HUES6 (cell line): ENCODE measurements around the gene AASDH.

Source experiments
- H3K27ac ChIP-seq: 2 replicates; pipeline ENCODE4 v1.7.0; 2013; ENCODE audit warnings: low read depth, mild to moderate bottlenecking, low read length, inconsistent platforms
- H3K27me3 ChIP-seq: 2 replicates; pipeline ENCODE4 v1.6.1; 2013; ENCODE audit warnings: low read length; ENCODE audit not compliant: control insufficient read depth, insufficient read depth
- H3K36me3 ChIP-seq: 2 replicates; pipeline ENCODE4 v1.6.1; 2013; ENCODE audit warnings: low read length; ENCODE audit not compliant: control insufficient read depth, insufficient read depth
- H3K4me1 ChIP-seq: 2 replicates; pipeline ENCODE4 v1.6.1; 2013; ENCODE audit warnings: low read length; ENCODE audit not compliant: control insufficient read depth, insufficient read depth
- H3K4me3 ChIP-seq: 2 replicates; pipeline ENCODE4 v1.5.1; 2013; ENCODE audit warnings: low read depth, low read length
- H3K9ac ChIP-seq: one replicate; pipeline ENCODE4 v1.6.1; 2013; ENCODE audit warnings: mild to moderate bottlenecking, low read length
- H3K9me3 ChIP-seq: 2 replicates; pipeline ENCODE4 v1.6.1; 2013; ENCODE audit warnings: low read depth, low read length; ENCODE audit not compliant: control insufficient read depth, insufficient read depth

AASDH gene

GRCh38 chr4:56360071-56360470 lies 27.2 kb downstream of the AASDH start:
- Histone ChIP-seq H3K27ac (no peak overlapping the region), H3K4me3 (no peak overlapping the region), H3K27me3 (no peaks in the 10 kb centered on the region), H3K9me3 (peaks cover 15% of the 10 kb centered on the region), H3K4me1 (no peaks in the 10 kb centered on the region), H3K36me3 (peaks cover 12% of the 10 kb centered on the region), H3K9ac (no peak overlapping the region)

- Histone ChIP-seq H3K9me3 (peaks cover 6% of the 10 kb centered on the region; the same call in 1 of the 2 replicates), H3K9ac (no peak overlapping the region), H3K4me1 (no peaks in the 10 kb centered on the region), H3K27me3 (no peaks in the 10 kb centered on the region), H3K36me3 (peaks cover 13% of the 10 kb centered on the region), H3K27ac (no peak overlapping the region), H3K4me3 (no peak overlapping the region)
These were observed 30.6 kb downstream of the AASDH start for GRCh38 chr4:56356650-56357049.

GRCh38 chr4:56348576-56348975 lies 38.7 kb downstream of the AASDH start:
- H3K4me3 ChIP-seq = no peak overlapping the region
- H3K9me3 ChIP-seq = no peaks in the 10 kb centered on the region
- H3K27me3 ChIP-seq = no peaks in the 10 kb centered on the region
- no peak overlapping the region for H3K9ac ChIP-seq
- H3K36me3 ChIP-seq = peaks cover 12% of the 10 kb centered on the region; the same call in 1 of the 2 replicates
- no peak overlapping the region for H3K27ac ChIP-seq
- H3K4me1 ChIP-seq = 0 out of 2 replicates have a peak, but pooled peaks cover 3% of the 10 kb centered on the region

GRCh38 chr4:56345458-56345857 lies 41.8 kb downstream of the AASDH start:
- H3K9me3 ChIP-seq = no peaks in the 10 kb centered on the region
- H3K4me1 ChIP-seq = 0 out of 2 replicates have a peak, but pooled peaks cover 3% of the 10 kb centered on the region
- H3K27me3 ChIP-seq = no peaks in the 10 kb centered on the region
- H3K9ac ChIP-seq = no peak overlapping the region
- H3K4me3 ChIP-seq = no peak overlapping the region
- H3K27ac ChIP-seq = no peak overlapping the region
- H3K36me3 ChIP-seq = peaks cover 12% of the 10 kb centered on the region; the same call in 1 of the 2 replicates

GRCh38 chr4:56342746-56343145 lies 44.5 kb downstream of the AASDH start:
- no peaks in the 10 kb centered on the region for H3K27me3 ChIP-seq
- no peak overlapping the region for H3K27ac ChIP-seq
- no peak overlapping the region for H3K9ac ChIP-seq
- no peak overlapping the region for H3K4me3 ChIP-seq
- peaks cover 8% of the 10 kb centered on the region for H3K9me3 ChIP-seq
- H3K4me1 ChIP-seq = no peaks in the 10 kb centered on the region
- H3K36me3 ChIP-seq = peaks cover 11% of the 10 kb centered on the region

- Histone ChIP-seq H3K9me3 (no peaks in the 10 kb centered on the region), H3K4me1 (no peaks in the 10 kb centered on the region), H3K9ac (no peak overlapping the region)
These were observed 56.6 kb downstream of the AASDH start for GRCh38 chr4:56330691-56331090.

GRCh38 chr4:56326363-56326762 lies 60.9 kb downstream of the AASDH start:
- peaks cover 5% of the 10 kb centered on the region for H3K36me3 ChIP-seq

More at GRCh38 chr4:56330691-56331090, 56.6 kb downstream of the AASDH start:
- no peak overlapping the region for H3K4me3 ChIP-seq
- H3K36me3 ChIP-seq = peaks cover 5% of the 10 kb centered on the region
- H3K27ac ChIP-seq = no peak overlapping the region
- H3K27me3 ChIP-seq = no peaks in the 10 kb centered on the region

GRCh38 chr4:56324011-56324610 lies 63.2 kb downstream of the AASDH start:
- Histone ChIP-seq H3K27ac (no peak overlapping the region), H3K9me3 (no peaks in the 10 kb centered on the region), H3K27me3 (no peaks in the 10 kb centered on the region), H3K4me3 (no peak overlapping the region), H3K4me1 (no peaks in the 10 kb centered on the region), H3K36me3 (peaks cover 5% of the 10 kb centered on the region), H3K9ac (no peak overlapping the region)

More at GRCh38 chr4:56326363-56326762, 60.9 kb downstream of the AASDH start:
- Histone ChIP-seq H3K27me3 (no peaks in the 10 kb centered on the region), H3K9me3 (no peaks in the 10 kb centered on the region), H3K9ac (no peak overlapping the region), H3K4me3 (no peak overlapping the region), H3K27ac (no peak overlapping the region), H3K4me1 (no peaks in the 10 kb centered on the region)

- Histone ChIP-seq H3K27ac (no peak overlapping the region), H3K9ac (no peak overlapping the region), H3K27me3 (no peaks in the 10 kb centered on the region), H3K9me3 (no peaks in the 10 kb centered on the region), H3K4me1 (no peaks in the 10 kb centered on the region), H3K36me3 (peaks cover 5% of the 10 kb centered on the region), H3K4me3 (no peak overlapping the region)
These were observed 64.0 kb downstream of the AASDH start for GRCh38 chr4:56323327-56323726.

GRCh38 chr4:56321251-56321650 lies 66.0 kb downstream of the AASDH start:
- Histone ChIP-seq H3K27ac (no peak overlapping the region), H3K9me3 (no peaks in the 10 kb centered on the region), H3K36me3 (0 out of 2 replicates have a peak, but pooled peaks cover 2% of the 10 kb centered on the region), H3K27me3 (no peaks in the 10 kb centered on the region), H3K4me3 (no peak overlapping the region), H3K9ac (no peak overlapping the region), H3K4me1 (no peaks in the 10 kb centered on the region)

- no peaks in the 10 kb centered on the region for H3K4me1 ChIP-seq
- no peaks in the 10 kb centered on the region for H3K9me3 ChIP-seq
- H3K9ac ChIP-seq = no peak overlapping the region
- H3K27ac ChIP-seq = no peak overlapping the region
- no peak overlapping the region for H3K4me3 ChIP-seq
- 0 out of 2 replicates have a peak, but pooled peaks cover 2% of the 10 kb centered on the region for H3K36me3 ChIP-seq
- no peaks in the 10 kb centered on the region for H3K27me3 ChIP-seq
These were observed 67.0 kb downstream of the AASDH start for GRCh38 chr4:56320293-56320692.
